Erythroblast (primary cell): ENCODE data around the gene NEURL2.

Source experiments
- GATA1 ChIP-seq: IDR thresholded peaks from 2 replicates; pipeline ENCODE4 v1.6.1; 2011; ENCODE audit warnings: low read depth, mild to moderate bottlenecking, control low read depth, low read length, moderate library complexity
- POLR2A ChIP-seq: IDR thresholded peaks from 2 replicates; pipeline ENCODE4 v1.6.1; 2011; ENCODE audit warnings: mild to moderate bottlenecking, low read length

- TF ChIP-seq POLR2A (no peak), GATA1 (no peak)
Observed at GRCh38 chr20:45863543-45864470, 27.2 kb downstream of the NEURL2 start.
